H9 (cell line): Measurements from ENCODE around the gene RRAGD. TPM values are rescaled to one million over a fixed set of nuclear protein-coding genes. Genes with fewer than 3 reads are reported as not detected.

Experiments used
- DNase-seq: peaks from one replicate; pipeline ENCODE4 v3.0.0-alpha.2; 2017
- H2AFZ ChIP-seq: one replicate; pipeline ENCODE4 v1.6.1; 2013; ENCODE audit warnings: mild to moderate bottlenecking, low read length, control low read depth, moderate library complexity
- H2AK5ac ChIP-seq: 2 replicates; pipeline ENCODE4 v1.6.1; 2013; ENCODE audit warnings: low read length, control low read depth, mixed read lengths; ENCODE audit not compliant: insufficient read length
- H2BK120ac ChIP-seq: one replicate; pipeline ENCODE4 v1.6.1; 2013; ENCODE audit warnings: low read depth, mild to moderate bottlenecking, low read length, control low read depth, inconsistent platforms; ENCODE audit not compliant: poor library complexity, severe bottlenecking
- H2BK12ac ChIP-seq: 2 replicates; pipeline ENCODE4 v1.6.1; 2013; ENCODE audit warnings: low read length, control low read depth, mixed read lengths, low read depth; ENCODE audit not compliant: insufficient read length
- H2BK15ac ChIP-seq: 2 replicates; pipeline ENCODE4 v1.6.1; 2013; ENCODE audit warnings: low read depth, low read length, control low read depth
- H2BK20ac ChIP-seq: one replicate; pipeline ENCODE4 v1.6.1; 2013; ENCODE audit warnings: low read depth, mild to moderate bottlenecking, low read length, control low read depth, inconsistent platforms; ENCODE audit not compliant: poor library complexity, severe bottlenecking
- H2BK5ac ChIP-seq: 2 replicates; pipeline ENCODE4 v1.6.1; 2013; ENCODE audit warnings: low read length, control low read depth, mixed read lengths; ENCODE audit not compliant: insufficient read length
- H3K14ac ChIP-seq: 2 replicates; pipeline ENCODE4 v1.6.1; 2013; ENCODE audit warnings: low read length, control low read depth; ENCODE audit not compliant: insufficient read depth
- H3K18ac ChIP-seq: 2 replicates; pipeline ENCODE4 v1.6.1; 2013; ENCODE audit warnings: low read depth, mild to moderate bottlenecking, mixed read lengths, low read length, control low read depth; ENCODE audit not compliant: insufficient read length
- H3K23ac ChIP-seq: 2 replicates; pipeline ENCODE4 v1.6.1; 2013; ENCODE audit warnings: low read length, control low read depth, mixed read lengths, low read depth; ENCODE audit not compliant: insufficient read length
- H3K23me2 ChIP-seq: 2 replicates; pipeline ENCODE4 v1.6.1; 2013; ENCODE audit warnings: low read depth, mild to moderate bottlenecking, mixed read lengths, low read length, control low read depth; ENCODE audit not compliant: insufficient read length, poor library complexity, severe bottlenecking
- H3K27ac ChIP-seq: 2 replicates; pipeline ENCODE4 v1.5.1; 2013; ENCODE audit warnings: low read length, control low read depth, mixed read lengths, low read depth; ENCODE audit not compliant: insufficient read length
- H3K27me3 ChIP-seq: 2 replicates; pipeline ENCODE4 v1.6.1; 2013; ENCODE audit warnings: low read length, control low read depth, inconsistent platforms; ENCODE audit not compliant: insufficient read depth
- H3K4ac ChIP-seq: 2 replicates; pipeline ENCODE4 v1.6.1; 2013; ENCODE audit warnings: low read depth, mild to moderate bottlenecking, control low read depth, inconsistent platforms, low read length, moderate library complexity
- H3K4me1 ChIP-seq: 2 replicates; pipeline ENCODE4 v1.6.1; 2013; ENCODE audit warnings: low read length, control low read depth, inconsistent platforms; ENCODE audit not compliant: insufficient read depth
- H3K4me2 ChIP-seq: 2 replicates; pipeline ENCODE4 v1.6.1; 2013; ENCODE audit warnings: low read length, control low read depth, mixed read lengths; ENCODE audit not compliant: insufficient read length, insufficient read depth
- H3K56ac ChIP-seq: 2 replicates; pipeline ENCODE4 v1.6.1; 2013; ENCODE audit warnings: low read depth, mild to moderate bottlenecking, mixed read lengths, low read length, control low read depth; ENCODE audit not compliant: insufficient read length
- H3K79me1 ChIP-seq: 2 replicates; pipeline ENCODE4 v1.6.1; 2013; ENCODE audit warnings: low read depth, mild to moderate bottlenecking, moderate library complexity, low read length, control low read depth, inconsistent platforms; ENCODE audit not compliant: insufficient read depth, poor library complexity, severe bottlenecking
- H3K79me2 ChIP-seq: 2 replicates; pipeline ENCODE4 v1.6.1; 2013; ENCODE audit warnings: low read length, control low read depth, inconsistent platforms; ENCODE audit not compliant: insufficient read depth
- H3K9ac ChIP-seq: 2 replicates; pipeline ENCODE4 v1.6.1; 2013; ENCODE audit warnings: low read length, control low read depth, mixed read lengths; ENCODE audit not compliant: insufficient read length; ENCODE audit errors: extremely low read depth
- H3K9me3 ChIP-seq: one replicate; pipeline ENCODE4 v1.6.1; 2013; ENCODE audit warnings: low read depth, low read length, inconsistent platforms; ENCODE audit not compliant: control insufficient read depth
- H3T11ph ChIP-seq: one replicate; pipeline ENCODE4 v1.6.1; 2013; ENCODE audit warnings: mild to moderate bottlenecking, low read length, control low read depth, inconsistent platforms
- H4K20me1 ChIP-seq: one replicate; pipeline ENCODE4 v1.6.1; 2013; ENCODE audit not compliant: control insufficient read depth, insufficient read length, insufficient read depth
- H4K5ac ChIP-seq: 2 replicates; pipeline ENCODE4 v1.6.1; 2013; ENCODE audit warnings: low read depth, mild to moderate bottlenecking, mixed read lengths, low read length, control low read depth; ENCODE audit not compliant: insufficient read length
- H4K8ac ChIP-seq: replicated peaks from 2 replicates; pipeline ENCODE4 v1.6.1; 2013; ENCODE audit warnings: low read length, control low read depth, mixed read lengths, low read depth; ENCODE audit not compliant: insufficient read length
- H4K91ac ChIP-seq: 2 replicates; pipeline ENCODE4 v1.6.1; 2013; ENCODE audit warnings: low read depth, mild to moderate bottlenecking, moderate library complexity, mixed read lengths, low read length, control low read depth; ENCODE audit not compliant: insufficient read length
- H3K27ac Mint-ChIP-seq, 3 experiments: 2 replicates in 2 of 3; 3 replicates in 1 of 3; pipeline ENCODE4 v1.8.0; 2020 to 2021; ENCODE audit warnings: mixed read lengths in 3 of 3, mild to moderate bottlenecking in 1 of 3, moderate library complexity in 1 of 3
- H3K27me3 Mint-ChIP-seq: 2 replicates; pipeline ENCODE4 v1.8.0; 2021; ENCODE audit warnings: low read depth, mild to moderate bottlenecking, moderate library complexity, mixed read lengths
- H3K36me3 Mint-ChIP-seq, 3 experiments: 2 replicates in 2 of 3; 3 replicates in 1 of 3; pipeline ENCODE4 v1.8.0; 2020 to 2021; ENCODE audit warnings: low read depth in 3 of 3, mixed read lengths in 3 of 3; ENCODE audit not compliant: insufficient read depth in 1 of 3
- H3K4me1 Mint-ChIP-seq, 2 experiments: 2 replicates each; pipeline ENCODE4 v1.8.0; 2020; ENCODE audit warnings: mixed read lengths in 2 of 2
- H3K4me3 Mint-ChIP-seq, 2 experiments: 2 replicates in 1 of 2; 3 replicates in 1 of 2; pipeline ENCODE4 v1.8.0; 2020 to 2021; ENCODE audit warnings: mild to moderate bottlenecking in 2 of 2, mixed read lengths in 2 of 2, moderate library complexity in 1 of 2
- H3K9me3 Mint-ChIP-seq, 2 experiments: 2 replicates in 1 of 2; 3 replicates in 1 of 2; pipeline ENCODE4 v1.8.0; 2020; ENCODE audit warnings: mild to moderate bottlenecking in 2 of 2, mixed read lengths in 2 of 2, moderate library complexity in 1 of 2
- CTCF ChIP-seq: fragments of 200-600 bp; sonication (generic); conservative IDR thresholded peaks from 3 replicates; pipeline ENCODE4 v1.8.0; 2021; ENCODE audit warnings: antibody characterized with exemption, mild to moderate bottlenecking
- WGBS: extraction: QIAGEN DNeasy Blood & Tissue Kit; methylation state at CpG from one replicate; pipeline ENCODE4 v1.1.7; 2013; ENCODE audit warnings: missing lambda C conversion rate, low lambda C conversion rate, mixed read lengths; ENCODE audit not compliant: insufficient read length; ENCODE audit errors: extremely low coverage; 5-methylcytosine and 5-hydroxymethylcytosine counted together
- total RNA-seq: library from RNA; stranded (reverse); gene quantifications from 2 replicates; pipeline ENCODE4 v1.2.1, GENCODE V29; 2021

RRAGD gene
- total RNA-seq, 1 experiment from 2014 or later: 10.6 TPM

DNA sequence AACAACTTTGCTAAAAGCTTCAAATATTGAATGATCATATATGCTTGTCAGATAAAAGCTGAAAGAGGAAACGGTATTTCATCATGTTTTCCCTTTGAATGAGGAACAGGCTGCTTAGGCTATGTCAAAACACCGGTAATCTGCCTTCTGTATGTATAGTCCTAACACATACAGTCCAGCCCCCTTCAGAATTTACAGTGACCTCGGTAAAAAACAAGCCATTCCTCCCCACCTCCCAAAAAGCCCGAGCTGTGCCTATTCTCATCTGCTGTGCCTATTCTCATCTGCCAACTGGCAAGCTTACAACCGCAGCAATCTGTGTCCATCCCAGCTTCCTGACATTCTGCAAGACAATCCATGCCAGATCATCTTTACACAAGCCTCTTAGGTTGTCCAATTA lies 32.8 kb downstream of the RRAGD start:
- H4K5ac ChIP-seq: no peak overlapping the region
- no peak overlapping the region for H3K18ac ChIP-seq
- peaks cover 3% of the 10 kb centered on the region; the same call in 1 of the 2 replicates for H3K4me1 ChIP-seq
- H3K56ac ChIP-seq: no peak overlapping the region
- no peak overlapping the region for H2AFZ ChIP-seq
- H3K14ac ChIP-seq: no peak overlapping the region
- H3K9ac ChIP-seq: no peak overlapping the region
- no peak overlapping the region for H2BK20ac ChIP-seq
- no peak overlapping the region for H2BK15ac ChIP-seq
- H2AK5ac ChIP-seq: no peak overlapping the region
- no peak overlapping the region for H3T11ph ChIP-seq
- H3K23ac ChIP-seq: no peak overlapping the region
- no peaks in the 10 kb centered on the region; a peak in 1 of 7 replicates for H3K36me3 Mint-ChIP-seq
- H4K20me1 ChIP-seq: no peaks in the 10 kb centered on the region
- WGBS: no CpG with 5 or more reads among the region's 5 CpGs
- no peaks in the 10 kb centered on the region for H3K27me3 Mint-ChIP-seq
- H4K8ac ChIP-seq: no peak overlapping the region
- no peak overlapping the region for H2BK5ac ChIP-seq
- no peak overlapping the region for H3K27ac ChIP-seq
- no peaks in the 10 kb centered on the region for H3K9me3 ChIP-seq
- H4K91ac ChIP-seq: no peak overlapping the region
- no peak overlapping the region for H3K27ac Mint-ChIP-seq
- no peak overlapping the region for H2BK12ac ChIP-seq
- no peaks in the 10 kb centered on the region for H3K79me2 ChIP-seq
- H3K27me3 ChIP-seq: no peaks in the 10 kb centered on the region
- no peak overlapping the region for H3K4me3 Mint-ChIP-seq
- H3K4me2 ChIP-seq: no peak overlapping the region
- H3K4me1 Mint-ChIP-seq: peaks cover 15 to 21% of the 10 kb centered on the region in 2 experiments
- no peaks in the 10 kb centered on the region for H3K23me2 ChIP-seq
- H2BK120ac ChIP-seq: no peak overlapping the region
- no peak overlapping the region for H3K4ac ChIP-seq
- no peaks in the 10 kb centered on the region for H3K79me1 ChIP-seq
- no peaks in the 10 kb centered on the region for H3K9me3 Mint-ChIP-seq
- no peak for DNase-seq
- TF ChIP-seq CTCF: no peak
